MM.1S (cell line): ENCODE results near the gene CAV1.

Experiments
- CTCF ChIP-seq: fragments of 300-600 bp; sonication (generic); IDR thresholded peaks from 2 replicates; pipeline ENCODE4 v1.5.1; 2016; ENCODE audit warnings: antibody characterized with exemption, low read length, mixed read lengths
- EZH2 ChIP-seq: fragments of 300-600 bp; sonication (generic); optimal IDR thresholded peaks from 2 replicates; pipeline ENCODE3; 2017; ENCODE audit warnings: low read depth, mild to moderate bottlenecking, antibody characterized with exemption, low read length, mixed read lengths
- EZH2phosphoT487 ChIP-seq: fragments of 300-600 bp; sonication (generic); IDR thresholded peaks from 2 replicates; pipeline ENCODE4 v1.6.1; 2018; ENCODE audit warnings: antibody characterized with exemption, low read length

- TF ChIP-seq EZH2 (no peak), CTCF (no peak), EZH2phosphoT487 (no peak)
These were observed 35.5 kb downstream of the CAV1 start for GRCh38 chr7:116560021-116560970.
